Endothelial cell (in vitro differentiated cells): ENCODE measurements around the gene ADAM17. TPM values are rescaled to one million over a fixed set of nuclear protein-coding genes. Genes with fewer than 3 reads are reported as not detected.

ENCODE experiments used
- DNase-seq: peaks from one replicate; pipeline ENCODE4 v3.0.0; 2021; ENCODE audit warnings: low spot score
- H3K27ac Mint-ChIP-seq: one replicate; pipeline ENCODE4 v1.8.0; 2021; ENCODE audit warnings: mixed read lengths, inconsistent platforms; ENCODE audit not compliant: unreplicated experiment
- H3K27me3 Mint-ChIP-seq: one replicate; pipeline ENCODE4 v1.8.0; 2021; ENCODE audit warnings: mild to moderate bottlenecking, moderate library complexity, mixed read lengths, inconsistent platforms; ENCODE audit not compliant: unreplicated experiment
- H3K36me3 Mint-ChIP-seq: one replicate; pipeline ENCODE4 v1.8.0; 2021; ENCODE audit warnings: mild to moderate bottlenecking, low read depth, mixed read lengths, inconsistent platforms; ENCODE audit not compliant: unreplicated experiment
- H3K4me1 Mint-ChIP-seq: one replicate; pipeline ENCODE4 v1.8.0; 2021; ENCODE audit warnings: mild to moderate bottlenecking, mixed read lengths, inconsistent platforms; ENCODE audit not compliant: unreplicated experiment
- H3K4me3 Mint-ChIP-seq: one replicate; pipeline ENCODE4 v1.8.0; 2021; ENCODE audit warnings: mild to moderate bottlenecking, mixed read lengths, inconsistent platforms; ENCODE audit not compliant: unreplicated experiment
- H3K9me3 Mint-ChIP-seq: one replicate; pipeline ENCODE4 v1.8.0; 2021; ENCODE audit warnings: mixed read lengths, inconsistent platforms; ENCODE audit not compliant: unreplicated experiment
- total RNA-seq: library from RNA; stranded (reverse); fragmentation: NEBNext Ultra II Directional; extraction: Animal tissue kit (Norgen Biotek cat#: 25700); gene quantifications from one replicate; pipeline ENCODE4 v1.2.1, GENCODE V29; 2021; ENCODE audit not compliant: unreplicated experiment
- TF ChIP-seq, protein P1 (sequence below): fragments of 200-600 bp; sonication (generic); IDR thresholded peaks from one replicate; pipeline ENCODE4 v1.5.0; 2021; ENCODE audit warnings: antibody characterized with exemption; ENCODE audit not compliant: unreplicated experiment

ADAM17 gene
- total RNA-seq, 1 donor from 2014 or later, result 39.7 TPM

DNA sequence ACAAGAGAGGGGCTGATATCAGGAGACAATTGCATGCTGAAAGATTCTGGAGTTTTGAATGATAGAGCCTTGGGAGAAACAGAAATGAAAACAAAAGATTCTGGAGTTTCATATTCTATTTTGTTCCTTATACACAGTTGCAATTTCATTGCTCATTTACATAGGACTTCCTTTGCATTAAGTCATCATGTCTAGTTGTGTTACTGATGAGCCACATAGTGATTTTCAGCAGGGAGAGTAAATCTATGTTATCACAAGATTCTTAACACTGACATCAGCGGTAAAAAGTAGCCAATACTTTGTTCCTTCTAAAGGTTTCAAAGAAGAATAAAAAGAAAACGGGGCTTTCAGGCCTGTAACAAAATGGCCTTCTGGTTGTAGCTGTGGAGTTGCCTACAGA is 7.1 kb downstream of the ADAM17 start:
- H3K9me3 Mint-ChIP-seq, result no peaks in the 10 kb centered on the region
- H3K36me3 Mint-ChIP-seq, result no peaks in the 10 kb centered on the region
- TF ChIP-seq, protein P1, sequence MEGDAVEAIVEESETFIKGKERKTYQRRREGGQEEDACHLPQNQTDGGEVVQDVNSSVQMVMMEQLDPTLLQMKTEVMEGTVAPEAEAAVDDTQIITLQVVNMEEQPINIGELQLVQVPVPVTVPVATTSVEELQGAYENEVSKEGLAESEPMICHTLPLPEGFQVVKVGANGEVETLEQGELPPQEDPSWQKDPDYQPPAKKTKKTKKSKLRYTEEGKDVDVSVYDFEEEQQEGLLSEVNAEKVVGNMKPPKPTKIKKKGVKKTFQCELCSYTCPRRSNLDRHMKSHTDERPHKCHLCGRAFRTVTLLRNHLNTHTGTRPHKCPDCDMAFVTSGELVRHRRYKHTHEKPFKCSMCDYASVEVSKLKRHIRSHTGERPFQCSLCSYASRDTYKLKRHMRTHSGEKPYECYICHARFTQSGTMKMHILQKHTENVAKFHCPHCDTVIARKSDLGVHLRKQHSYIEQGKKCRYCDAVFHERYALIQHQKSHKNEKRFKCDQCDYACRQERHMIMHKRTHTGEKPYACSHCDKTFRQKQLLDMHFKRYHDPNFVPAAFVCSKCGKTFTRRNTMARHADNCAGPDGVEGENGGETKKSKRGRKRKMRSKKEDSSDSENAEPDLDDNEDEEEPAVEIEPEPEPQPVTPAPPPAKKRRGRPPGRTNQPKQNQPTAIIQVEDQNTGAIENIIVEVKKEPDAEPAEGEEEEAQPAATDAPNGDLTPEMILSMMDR, result no peak
- H3K27me3 Mint-ChIP-seq, result peaks cover 2% of the 10 kb centered on the region
- no peak overlapping the region for H3K4me3 Mint-ChIP-seq
- H3K4me1 Mint-ChIP-seq, result peaks cover 10% of the 10 kb centered on the region
- DNase-seq, result no peak
- no peak overlapping the region for H3K27ac Mint-ChIP-seq

DNA sequence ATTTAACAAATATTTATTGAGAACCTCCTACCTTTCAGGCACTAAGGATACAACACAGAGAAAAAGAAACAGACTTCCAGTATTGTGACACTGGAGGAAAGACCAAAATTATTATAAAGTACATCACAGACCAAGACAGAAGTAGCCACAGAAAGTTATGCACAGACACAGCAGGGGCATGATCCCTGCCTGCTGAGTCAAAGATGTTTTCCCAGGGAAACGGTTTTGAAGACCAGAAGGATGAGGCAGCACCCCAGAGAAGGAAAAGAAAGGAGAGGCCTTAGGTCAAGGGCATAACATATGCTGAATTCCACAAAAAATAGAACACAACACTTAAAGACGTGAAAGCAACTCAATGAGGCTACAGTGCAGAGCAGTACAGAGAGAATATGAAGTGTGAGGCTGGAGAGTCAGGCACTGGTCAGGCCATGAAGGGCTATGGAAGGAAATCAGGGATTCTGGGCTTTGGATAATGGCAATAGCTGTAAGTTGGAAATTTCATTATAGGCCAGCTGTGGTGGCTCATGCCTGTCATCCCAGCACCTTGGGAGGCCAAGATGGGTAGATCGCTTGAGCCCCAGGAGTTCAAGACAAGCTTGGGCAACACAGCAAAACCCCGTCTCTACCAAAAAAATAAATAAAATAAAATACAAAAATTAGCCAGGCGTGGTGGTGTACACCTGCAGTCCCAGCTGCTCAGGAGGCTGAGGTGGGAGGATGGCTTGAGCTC is 8.2 kb downstream of the ADAM17 start:
- no peaks in the 10 kb centered on the region for H3K36me3 Mint-ChIP-seq
- peaks cover 8% of the 10 kb centered on the region for H3K4me1 Mint-ChIP-seq
- H3K4me3 Mint-ChIP-seq, result no peak overlapping the region
- no peak for DNase-seq
- H3K27ac Mint-ChIP-seq, result peak overlapping the region; percentile 9
- TF ChIP-seq, protein P1, result no peak
- H3K9me3 Mint-ChIP-seq, result no peaks in the 10 kb centered on the region
- peaks cover 2% of the 10 kb centered on the region for H3K27me3 Mint-ChIP-seq

DNA sequence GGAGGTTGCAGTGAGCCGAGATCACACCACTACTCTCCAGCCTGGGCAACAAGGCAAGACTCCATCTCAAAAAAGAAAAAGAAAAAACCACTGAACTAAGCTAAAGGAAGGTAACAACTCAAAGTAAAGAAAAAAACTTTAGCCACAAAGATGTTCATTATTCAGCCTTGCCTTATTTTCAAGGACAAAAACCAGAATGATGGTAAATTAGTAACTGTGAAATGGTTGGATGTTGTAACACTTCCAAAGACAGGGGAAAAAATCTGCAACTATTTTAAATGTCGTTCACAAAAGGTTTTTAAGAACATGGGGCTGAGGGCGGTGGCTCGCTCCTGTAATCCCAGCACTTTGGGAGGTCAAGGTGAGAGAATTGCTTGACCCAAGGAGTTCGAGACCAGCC is 10.1 kb downstream of the ADAM17 start:
- Mint-ChIP-seq H3K27ac (no peak overlapping the region), H3K27me3 (peaks cover 2% of the 10 kb centered on the region), H3K36me3 (no peaks in the 10 kb centered on the region), H3K4me1 (peaks cover 5% of the 10 kb centered on the region), H3K9me3 (no peaks in the 10 kb centered on the region), H3K4me3 (no peak overlapping the region)
- TF ChIP-seq, protein P1, result no peak
- DNase-seq, result no peak

DNA sequence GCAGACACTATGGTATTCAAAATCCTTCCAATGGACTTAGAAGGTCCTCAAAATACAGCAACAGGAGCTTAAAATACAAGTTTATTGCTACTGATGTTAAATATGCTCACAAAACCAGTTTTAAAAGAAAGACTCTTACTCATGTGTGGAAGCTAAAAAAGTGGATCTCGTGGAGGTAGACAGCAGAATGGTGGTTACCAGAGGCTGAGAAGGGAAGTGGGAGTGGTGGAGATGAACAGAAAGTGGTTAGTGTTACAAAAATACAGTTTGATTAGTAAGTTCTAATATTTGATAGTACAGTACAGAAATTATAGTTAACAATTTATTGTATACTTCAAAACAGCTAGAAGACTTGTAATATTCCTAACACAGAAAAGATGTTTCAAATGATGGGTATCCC is 12.1 kb downstream of the ADAM17 start:
- H3K36me3 Mint-ChIP-seq, result no peaks in the 10 kb centered on the region
- TF ChIP-seq, protein P1, result no peak
- H3K4me3 Mint-ChIP-seq, result no peak overlapping the region
- no peaks in the 10 kb centered on the region for H3K9me3 Mint-ChIP-seq
- DNase-seq, result no peak
- peaks cover 5% of the 10 kb centered on the region for H3K4me1 Mint-ChIP-seq
- no peak overlapping the region for H3K27ac Mint-ChIP-seq
- peaks cover 2% of the 10 kb centered on the region for H3K27me3 Mint-ChIP-seq

DNA sequence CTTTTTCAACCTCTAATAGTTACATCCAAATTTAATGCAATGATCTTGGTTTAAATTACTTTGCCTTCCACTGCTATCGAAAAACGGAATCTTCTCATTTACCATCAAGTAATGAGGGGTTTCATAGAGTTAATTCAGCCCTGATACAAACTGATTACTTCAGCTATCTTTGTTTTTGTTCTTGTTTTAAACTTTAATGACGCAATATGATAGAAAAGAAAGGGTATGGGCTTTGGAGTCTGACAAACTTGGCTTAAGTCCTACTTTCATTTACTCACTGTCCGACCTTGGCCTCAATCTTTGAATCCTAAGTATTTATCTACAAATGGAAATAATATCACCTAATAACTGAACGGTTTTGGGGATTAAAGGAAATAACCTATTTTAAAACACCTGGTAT is 16.1 kb downstream of the ADAM17 start:
- no peak overlapping the region for H3K4me3 Mint-ChIP-seq
- H3K4me1 Mint-ChIP-seq, result no peaks in the 10 kb centered on the region
- peaks cover 2% of the 10 kb centered on the region for H3K27me3 Mint-ChIP-seq
- H3K36me3 Mint-ChIP-seq, result no peaks in the 10 kb centered on the region
- DNase-seq, result no peak
- TF ChIP-seq, protein P1, result no peak
- H3K9me3 Mint-ChIP-seq, result no peaks in the 10 kb centered on the region
- H3K27ac Mint-ChIP-seq, result no peak overlapping the region
